HCT116 (cell line): Measurements from ENCODE around the gene TIMM17A. TPM values are rescaled to one million over a fixed set of nuclear protein-coding genes. Genes with fewer than 3 reads are reported as not detected.

ENCODE experiments used
- ATAC-seq: fragments of 200-7000 bp; cut with Tn5 transposase; 2 replicates; pipeline ENCODE4 v1.9.1; 2020; ENCODE audit warnings: mild to moderate bottlenecking, moderate library complexity
- BruUV-seq: library from RNA; stranded (reverse); fragments of 400-500 nt; replicated peaks from 2 replicates; lab custom pipeline; 2021; lab: Mats Ljungman, UMichigan
- CTCF ChIA-PET: fragments of 300-600 bp; sonication (Branson Sonifier 250); formaldehyde crosslinking; loops from one replicate; lab custom pipeline; 2021; ENCODE audit warnings: antibody characterized with exemption; lab: Charles Lee
- POLR2A ChIA-PET: fragments of 300-600, 350-600 bp; sonication (Branson Sonifier 250); formaldehyde crosslinking; loops from one replicate; lab custom pipeline; 2021; ENCODE audit warnings: antibody characterized with exemption; lab: Charles Lee
- RAD21 ChIA-PET, 2 experiments: fragments of 300-600 bp; sonication (Branson Sonifier 250); formaldehyde crosslinking; loops; one replicate each; lab custom pipeline; 2023; ENCODE audit warnings: low total read pairs in 2 of 2; ENCODE audit not compliant: uncharacterized antibody in 2 of 2, unreplicated experiment in 2 of 2, low non-redundant PET in 1 of 2; lab: Charles Lee
- DNase-seq: peaks from one replicate; pipeline ENCODE4 v3.0.0-alpha.2; 2010; ENCODE audit warnings: low read depth, low spot score
- H2AFZ ChIP-seq: fragments of 200-600 bp; shearing (Covaris generic), sonication (generic); 2 replicates; pipeline ENCODE4 v1.6.1; 2017; ENCODE audit warnings: low read depth, mixed run types, mixed read lengths, antibody characterized with exemption, low read length; ENCODE audit not compliant: poor library complexity, severe bottlenecking
- H3K27ac ChIP-seq: 2 replicates; pipeline ENCODE4 v1.5.1; 2012; ENCODE audit warnings: low read depth, low read length
- H3K27me3 ChIP-seq: fragments of 200-600 bp; sonication (generic); 2 replicates; pipeline ENCODE4 v1.6.1; 2016; ENCODE audit warnings: mixed run types, low read length, mixed read lengths; ENCODE audit not compliant: insufficient read depth
- H3K36me3 ChIP-seq, 2 experiments: fragments of 200-500 bp in 1 of 2; fragments of 200-600 bp in 1 of 2; sonication (Bioruptor generic) in 1 of 2; sonication (generic) in 1 of 2; 2 replicates each; pipeline versions ENCODE4 v1.5.1 to v1.6.1; 2014 to 2016; ENCODE audit warnings: low read length in 2 of 2, inconsistent platforms in 1 of 2, mixed read lengths in 1 of 2, mixed run types in 1 of 2; ENCODE audit not compliant: insufficient read depth in 2 of 2, control insufficient read depth in 1 of 2
- H3K4me1 ChIP-seq, 2 experiments: fragments of 200-600 bp in 1 of 2; sonication (generic) in 1 of 2; 2 replicates each; pipeline versions ENCODE4 v1.5.1 to v1.6.1; 2012 to 2017; ENCODE audit warnings: low read length in 2 of 2, inconsistent platforms in 1 of 2, mild to moderate bottlenecking in 1 of 2, mixed read lengths in 1 of 2, mixed run types in 1 of 2, moderate library complexity in 1 of 2; ENCODE audit not compliant: insufficient read depth in 2 of 2, control insufficient read depth in 1 of 2
- H3K4me2 ChIP-seq: fragments of 200-600 bp; sonication (generic); 2 replicates; pipeline ENCODE4 v1.6.1; 2017; ENCODE audit warnings: mixed run types, low read length, mixed read lengths
- H3K4me3 ChIP-seq, 2 experiments: fragments of 200-600 bp in 1 of 2; sonication (generic) in 1 of 2; replicated peaks in 1 of 2; 2 replicates each; pipeline ENCODE4 v1.5.1; 2011 to 2016; ENCODE audit warnings: low read length in 2 of 2, control low read depth in 1 of 2, low read depth in 1 of 2, mild to moderate bottlenecking in 1 of 2, mixed read lengths in 1 of 2, mixed run types in 1 of 2
- H3K79me2 ChIP-seq: fragments of 200-600 bp; sonication (generic); 2 replicates; pipeline ENCODE4 v1.6.1; 2017; ENCODE audit warnings: mild to moderate bottlenecking, mixed run types, low read length, moderate library complexity, mixed read lengths; ENCODE audit not compliant: insufficient read depth
- H3K9ac ChIP-seq: fragments of 200-600 bp; sonication (generic); 2 replicates; pipeline ENCODE4 v1.6.1; 2016; ENCODE audit warnings: low read length, mixed read lengths
- H3K9me2 ChIP-seq: fragments of 200-600 bp; sonication (generic), shearing (Covaris generic); 2 replicates; pipeline ENCODE4 v1.6.1; 2017; ENCODE audit warnings: mixed run types, mild to moderate bottlenecking, moderate library complexity; ENCODE audit not compliant: insufficient read depth
- H3K9me3 ChIP-seq, 2 experiments: fragments of 200-500 bp in 1 of 2; fragments of 200-600 bp in 1 of 2; sonication (Bioruptor generic) in 1 of 2; sonication (generic) in 1 of 2; 2 replicates each; pipeline ENCODE4 v1.6.1; 2014 to 2017; ENCODE audit warnings: low read length in 2 of 2, mixed read lengths in 2 of 2, inconsistent platforms in 1 of 2, low read depth in 1 of 2, mild to moderate bottlenecking in 1 of 2, mixed run types in 1 of 2, moderate library complexity in 1 of 2; ENCODE audit not compliant: control insufficient read depth in 1 of 2, insufficient read depth in 1 of 2
- H4K20me1 ChIP-seq: fragments of 200-600 bp; sonication (generic), shearing (Covaris generic); 2 replicates; pipeline ENCODE4 v1.6.1; 2017; ENCODE audit warnings: mixed run types, mild to moderate bottlenecking, moderate library complexity; ENCODE audit not compliant: insufficient read depth
- ATF3 ChIP-seq: IDR thresholded peaks from 2 replicates; pipeline ENCODE4 v1.6.1; 2012
- CBX3 ChIP-seq: IDR thresholded peaks from 2 replicates; pipeline ENCODE4 v1.6.1; 2012; ENCODE audit warnings: low read depth
- CTCF ChIP-seq, 3 experiments: fragments of 200-600 bp in 1 of 3; sonication (generic) in 1 of 3; IDR thresholded peaks in 2 of 3; conservative IDR thresholded peaks in 1 of 3; 2 replicates each; pipeline ENCODE4 v1.5.1; 2012 to 2017; ENCODE audit warnings: low read depth in 2 of 3, low read length in 2 of 3, antibody characterized with exemption in 1 of 3, borderline replicate concordance in 1 of 3, control low read depth in 1 of 3, mild to moderate bottlenecking in 1 of 3, mixed read lengths in 1 of 3, mixed run types in 1 of 3, moderate library complexity in 1 of 3; ENCODE audit not compliant: insufficient read depth in 1 of 3
- EGR1 ChIP-seq: IDR thresholded peaks from 2 replicates; pipeline ENCODE4 v1.6.1; 2012; ENCODE audit warnings: low read depth
- ELF1 ChIP-seq: IDR thresholded peaks from 2 replicates; pipeline ENCODE4 v1.6.1; 2012; ENCODE audit warnings: low read depth, borderline replicate concordance
- EZH2phosphoT487 ChIP-seq: fragments of 200-600 bp; IDR thresholded peaks from 2 replicates; pipeline ENCODE4 v1.6.1; 2018; ENCODE audit warnings: antibody characterized with exemption, borderline replicate concordance
- FOSL1 ChIP-seq: IDR thresholded peaks from 2 replicates; pipeline ENCODE4 v1.6.1; 2012; ENCODE audit warnings: low read depth
- JUND ChIP-seq: IDR thresholded peaks from 2 replicates; pipeline ENCODE4 v1.6.1; 2012
- MAX ChIP-seq: IDR thresholded peaks from 2 replicates; pipeline ENCODE4 v1.6.1; 2012
- POLR2AphosphoS5 ChIP-seq: IDR thresholded peaks from 2 replicates; pipeline ENCODE4 v1.6.1; 2011; ENCODE audit warnings: mild to moderate bottlenecking, low read depth, low read length, moderate library complexity
- RAD21 ChIP-seq: IDR thresholded peaks from 2 replicates; pipeline ENCODE4 v1.6.1; 2012; ENCODE audit warnings: low read depth, mild to moderate bottlenecking
- TCF7L2 ChIP-seq: IDR thresholded peaks from 2 replicates; pipeline ENCODE4 v1.7.0; 2011; ENCODE audit warnings: borderline replicate concordance, inconsistent platforms; ENCODE audit not compliant: insufficient read depth, insufficient read length; ENCODE audit errors: extremely low read depth
- ZBTB33 ChIP-seq: IDR thresholded peaks from 2 replicates; pipeline ENCODE4 v1.6.1; 2011; ENCODE audit warnings: mild to moderate bottlenecking, low read length, moderate library complexity; ENCODE audit not compliant: insufficient replicate concordance; ENCODE audit errors: extremely low read depth
- intact Hi-C: fragments of 100-400 bp; cut with micrococcal nuclease; formaldehyde crosslinking; loops from 2 replicates; pipeline ENCODE4 v1.10.0; 2022
- total RNA-seq: library from RNA; stranded (reverse); gene quantifications from one replicate; pipeline ENCODE4 v1.2.1, GENCODE V29; 2021; ENCODE audit not compliant: unreplicated experiment

The TIMM17A gene
- total RNA-seq, 1 experiment from 2014 or later = 100 TPM

GRCh38 chr1:202014915-202015661 is 59.8 kb downstream of the TIMM17A start:
- ChIA-PET POLR2A (interaction anchor here (0.7 to 9.2 kb wide), 9 partner anchors 6 to 99 kb away, joined by 3 to 174 read pairs (median 4); no protein-coding TSS in a partner anchor), RAD21 (no interaction called here), CTCF (no interaction called here)
- H3K9me3 ChIP-seq = no peaks in the 10 kb centered on the region
- no peaks in the 10 kb centered on the region for H3K27me3 ChIP-seq
- H4K20me1 ChIP-seq = no peaks in the 10 kb centered on the region
- peak overlapping the region; percentile 94; the same call in 1 of the 2 replicates for H3K27ac ChIP-seq
- TF ChIP-seq POLR2AphosphoS5 (peak; percentile 59), FOSL1 (no peak), ATF3 (no peak), TCF7L2 (no peak), MAX (no peak)
- H3K9me2 ChIP-seq = no peaks in the 10 kb centered on the region
- no peak overlapping the region for H2AFZ ChIP-seq
- H3K9ac ChIP-seq = 0 out of 2 replicates have a peak overlapping the region, but pooled peaks have one; percentile 2
- no TSS peak for BruUV-seq
- H3K4me3 ChIP-seq = no peak overlapping the region
- DNase-seq (no peak), ATAC-seq (no peak)
- H3K79me2 ChIP-seq = peaks cover 47% of the 10 kb centered on the region
- peak overlapping the region; percentile 99; the same call in 1 of the 2 replicates for H3K4me2 ChIP-seq
- intact Hi-C loops = no loop called here
- peaks cover 6 to 31% of the 10 kb centered on the region in 2 experiments for H3K36me3 ChIP-seq
- peaks cover 70 to 100% of the 10 kb centered on the region in 2 experiments for H3K4me1 ChIP-seq

- ChIA-PET RAD21 (no interaction called here), POLR2A (interaction anchor here (1.0 to 9.2 kb wide), 7 partner anchors 6 to 93 kb away, joined by 3 to 174 read pairs (median 5); no protein-coding TSS in a partner anchor), CTCF (interaction anchor here (2.0 kb wide), 1 partner anchor 76 kb away, joined by 4 read pairs; no protein-coding TSS in a partner anchor)
- BruUV-seq = no TSS peak
- Histone ChIP-seq H3K27me3 (no peaks in the 10 kb centered on the region), H3K27ac (peak overlapping the region; percentile 94; the same call in 1 of the 2 replicates), H4K20me1 (no peaks in the 10 kb centered on the region), H3K9me3 (no peaks in the 10 kb centered on the region), H3K9ac (no peak overlapping the region; the same call in 1 of the 2 replicates), H3K79me2 (peaks cover 45% of the 10 kb centered on the region), H3K4me3 (no peak overlapping the region), H3K4me1 (peaks cover 74 to 100% of the 10 kb centered on the region in 2 experiments), H3K9me2 (no peaks in the 10 kb centered on the region), H2AFZ (no peak overlapping the region), H3K4me2 (peak overlapping the region; percentile 83; the same call in 1 of the 2 replicates), H3K36me3 (peaks cover 6 to 31% of the 10 kb centered on the region in 2 experiments)
- DNase-seq (no peak), ATAC-seq (no peak)
- intact Hi-C loops = no loop called here
- TF ChIP-seq ELF1 = no peak
- TF ChIP-seq POLR2AphosphoS5 = no peak
- no peak for TF ChIP-seq ATF3
- TF ChIP-seq JUND = no peak
- TF ChIP-seq ZBTB33 = no peak
- no peak for TF ChIP-seq EGR1
- TF ChIP-seq EZH2phosphoT487 = no peak
- TF ChIP-seq CTCF (IDR thresholded peaks at IDR 0.05 in 2 of 3, conservative IDR thresholded peaks at IDR 0.05 in 1 of 3; ENCODE audit: borderline replicate concordance in 1 of 3, insufficient read depth in 1 of 3, low read depth in 2 of 3, low read length in 2 of 3) = no peak
- TF ChIP-seq CBX3 = no peak
- no peak for TF ChIP-seq RAD21
- no peak for TF ChIP-seq TCF7L2
Measured at GRCh38 chr1:202015662-202015937, 60.3 kb downstream of the TIMM17A start.
